CD4-positive, alpha-beta T cell treated with Interleukin-10 for 1 hour (primary cell): ENCODE results near the gene GBA2.

Experiments used
- DNase-seq: peaks from one replicate; pipeline ENCODE4 v3.0.0-alpha.2; 2020

The GBA2 gene

GRCh38 chr9:35689542-35690293, 59.3 kb downstream of the GBA2 start, which contains the start of gene TPM2:
TSS of gene TPM2 (minus strand) at chr9:35689925. CDS start at chr9:35689817, 108 bp downstream.
- no peak for DNase-seq

- no peak for DNase-seq
These were observed 60.2 kb downstream of the GBA2 start for GRCh38 chr9:35688558-35689541.

- no peak for DNase-seq
These were observed 61.0 kb downstream of the GBA2 start for GRCh38 chr9:35687972-35688557.

- no peak for DNase-seq
These were observed 61.7 kb downstream of the GBA2 start for GRCh38 chr9:35687306-35687705.
